ENCODE measurements around the gene DOK5.

- TF ChIP-seq CTCF (IDR thresholded peaks at IDR 0.05) (no peak), POLR2A (IDR thresholded peaks at IDR 0.05) (no peak)
These were observed 202.9 kb downstream of the DOK5 start for GRCh38 chr20:54678253-54678652.
